HEK293 (cell line): ENCODE measurements around the gene DPYSL3.

ENCODE experiments used
- CTCF ChIA-PET: fragments of 350-600 bp; formaldehyde crosslinking; extraction: SDS; loops from one replicate; lab custom pipeline; 2021; ENCODE audit warnings: antibody characterized with exemption; lab: Yijun Ruan, JAX
- POLR2A ChIA-PET: fragments of 300-600 bp; formaldehyde crosslinking; extraction: SDS; loops from one replicate; lab custom pipeline; 2020; ENCODE audit warnings: antibody characterized with exemption, inconsistent platforms; lab: Yijun Ruan, JAX
- H3K27ac ChIP-seq: fragments of 200-500 bp; sonication (Bioruptor generic); 2 replicates; pipeline ENCODE4 v1.5.1; 2014; ENCODE audit warnings: low read depth, low read length, control low read depth, inconsistent platforms; ENCODE audit errors: extremely low read depth
- H3K36me3 ChIP-seq, 2 experiments: fragments of 200-500 bp in 1 of 2; sonication (Bioruptor generic) in 1 of 2; 1 replicate in 1 of 2; 2 replicates in 1 of 2; pipeline ENCODE4 v1.5.1; 2014 to 2017; ENCODE audit warnings: inconsistent platforms in 2 of 2, low read length in 2 of 2; ENCODE audit not compliant: control insufficient read depth in 2 of 2, insufficient read depth in 1 of 2
- H3K4me1 ChIP-seq: fragments of 200-500 bp; sonication (Bioruptor generic); 2 replicates; pipeline ENCODE4 v1.5.1; 2014; ENCODE audit warnings: mild to moderate bottlenecking, low read length, inconsistent platforms; ENCODE audit not compliant: control insufficient read depth, insufficient read depth
- H3K4me3 ChIP-seq: 2 replicates; pipeline ENCODE4 v1.5.1; 2011; ENCODE audit warnings: low read depth, mild to moderate bottlenecking, control low read depth, low read length, moderate library complexity
- H3K9me3 ChIP-seq: fragments of 200-500 bp; sonication (Bioruptor generic); 2 replicates; pipeline ENCODE4 v1.5.1; 2014; ENCODE audit warnings: low read depth, low read length, inconsistent platforms; ENCODE audit not compliant: control insufficient read depth, insufficient read depth
- MEIS1 ChIP-seq: sonication (generic); formaldehyde crosslinking; IDR thresholded peaks from 2 replicates; pipeline ENCODE4 v1.8.1; 2022; ENCODE audit warnings: missing genetic modification reagents, mild to moderate bottlenecking, borderline replicate concordance
- MZF1 ChIP-seq: fragments of 450-650 bp; formaldehyde crosslinking; IDR thresholded peaks from 2 replicates; pipeline ENCODE4 v1.5.1; 2017; ENCODE audit warnings: missing biosample characterization, missing genetic modification characterization, borderline replicate concordance
- SP7 ChIP-seq: fragments of 450-650 bp; formaldehyde crosslinking; IDR thresholded peaks from 2 replicates; pipeline ENCODE4 v1.5.1; 2016; ENCODE audit warnings: missing biosample characterization, missing genetic modification characterization
- TCF7L2 ChIP-seq: IDR thresholded peaks from 2 replicates; pipeline ENCODE4 v1.6.1; 2011; ENCODE audit warnings: low read depth, mild to moderate bottlenecking, inconsistent platforms, low read length, moderate library complexity, borderline replicate concordance
- YY2 ChIP-seq: fragments of 450-650 bp; formaldehyde crosslinking; IDR thresholded peaks from 2 replicates; pipeline ENCODE4 v1.5.1; 2016; ENCODE audit warnings: missing biosample characterization, missing genetic modification characterization
- ZNF121 ChIP-seq: fragments of 450-650 bp; formaldehyde crosslinking; IDR thresholded peaks from 2 replicates; pipeline ENCODE4 v1.5.1; 2016; ENCODE audit warnings: missing biosample characterization, missing genetic modification characterization
- ZNF19 ChIP-seq: fragments of 450-650 bp; formaldehyde crosslinking; IDR thresholded peaks from 2 replicates; pipeline ENCODE4; 2016; ENCODE audit warnings: missing biosample characterization, missing genetic modification characterization, low read depth
- ZNF335 ChIP-seq: fragments of 450-650 bp; formaldehyde crosslinking; conservative IDR thresholded peaks from 2 replicates; pipeline ENCODE4 v1.5.1; 2016; ENCODE audit warnings: missing biosample characterization, missing genetic modification characterization
- ZNF354C ChIP-seq: fragments of 450-650 bp; formaldehyde crosslinking; IDR thresholded peaks from 2 replicates; pipeline ENCODE4 v1.5.1; 2016; ENCODE audit warnings: missing biosample characterization, missing genetic modification characterization, low read depth, borderline replicate concordance
- ZNF623 ChIP-seq: fragments of 450-650 bp; formaldehyde crosslinking; IDR thresholded peaks from 2 replicates; pipeline ENCODE4 v1.5.1; 2016; ENCODE audit warnings: missing biosample characterization, missing genetic modification characterization
- ZNF654 ChIP-seq: fragments of 450-650 bp; formaldehyde crosslinking; IDR thresholded peaks from 2 replicates; pipeline ENCODE4 v1.5.1; 2016; ENCODE audit warnings: low read depth, missing biosample characterization, missing genetic modification characterization
- ZNF792 ChIP-seq: fragments of 450-650 bp; formaldehyde crosslinking; IDR thresholded peaks from 2 replicates; pipeline ENCODE4 v1.5.1; 2016; ENCODE audit warnings: missing biosample characterization, missing genetic modification characterization
- ZSCAN23 ChIP-seq: fragments of 450-650 bp; formaldehyde crosslinking; IDR thresholded peaks from 2 replicates; pipeline ENCODE4 v1.5.1; 2016; ENCODE audit warnings: missing biosample characterization, missing genetic modification characterization
- ZXDB ChIP-seq: fragments of 450-650 bp; formaldehyde crosslinking; IDR thresholded peaks from 2 replicates; pipeline ENCODE4 v1.5.1; 2016; ENCODE audit warnings: missing biosample characterization, missing genetic modification characterization
- TF ChIP-seq, protein P1 (sequence below): fragments of 450-650 bp; formaldehyde crosslinking; IDR thresholded peaks from 2 replicates; pipeline ENCODE4 v1.5.1; 2017; ENCODE audit warnings: missing biosample characterization, missing genetic modification characterization
- TF ChIP-seq, protein P2 (sequence below): fragments of 450-650 bp; formaldehyde crosslinking; IDR thresholded peaks from 2 replicates; pipeline ENCODE4 v1.5.1; 2016; ENCODE audit warnings: missing biosample characterization, missing genetic modification characterization, borderline replicate concordance
- TF ChIP-seq, protein P3 (sequence below): fragments of 450-650 bp; formaldehyde crosslinking; IDR thresholded peaks from 2 replicates; pipeline ENCODE4 v1.5.1; 2016; ENCODE audit warnings: missing biosample characterization, missing genetic modification characterization
- TF ChIP-seq, protein P4 (sequence below): fragments of 450-650 bp; formaldehyde crosslinking; IDR thresholded peaks from 2 replicates; pipeline ENCODE4 v1.5.1; 2016; ENCODE audit warnings: missing biosample characterization, missing genetic modification characterization
- TF ChIP-seq, protein P5 (sequence below): fragments of 450-650 bp; formaldehyde crosslinking; IDR thresholded peaks from 2 replicates; pipeline ENCODE4 v1.5.1; 2016; ENCODE audit warnings: missing biosample characterization, missing genetic modification characterization
- TF ChIP-seq, protein P6 (sequence below): fragments of 450-650 bp; formaldehyde crosslinking; IDR thresholded peaks from 2 replicates; pipeline ENCODE4 v1.5.1; 2016; ENCODE audit warnings: missing biosample characterization, missing genetic modification characterization

Gene DPYSL3

DNA sequence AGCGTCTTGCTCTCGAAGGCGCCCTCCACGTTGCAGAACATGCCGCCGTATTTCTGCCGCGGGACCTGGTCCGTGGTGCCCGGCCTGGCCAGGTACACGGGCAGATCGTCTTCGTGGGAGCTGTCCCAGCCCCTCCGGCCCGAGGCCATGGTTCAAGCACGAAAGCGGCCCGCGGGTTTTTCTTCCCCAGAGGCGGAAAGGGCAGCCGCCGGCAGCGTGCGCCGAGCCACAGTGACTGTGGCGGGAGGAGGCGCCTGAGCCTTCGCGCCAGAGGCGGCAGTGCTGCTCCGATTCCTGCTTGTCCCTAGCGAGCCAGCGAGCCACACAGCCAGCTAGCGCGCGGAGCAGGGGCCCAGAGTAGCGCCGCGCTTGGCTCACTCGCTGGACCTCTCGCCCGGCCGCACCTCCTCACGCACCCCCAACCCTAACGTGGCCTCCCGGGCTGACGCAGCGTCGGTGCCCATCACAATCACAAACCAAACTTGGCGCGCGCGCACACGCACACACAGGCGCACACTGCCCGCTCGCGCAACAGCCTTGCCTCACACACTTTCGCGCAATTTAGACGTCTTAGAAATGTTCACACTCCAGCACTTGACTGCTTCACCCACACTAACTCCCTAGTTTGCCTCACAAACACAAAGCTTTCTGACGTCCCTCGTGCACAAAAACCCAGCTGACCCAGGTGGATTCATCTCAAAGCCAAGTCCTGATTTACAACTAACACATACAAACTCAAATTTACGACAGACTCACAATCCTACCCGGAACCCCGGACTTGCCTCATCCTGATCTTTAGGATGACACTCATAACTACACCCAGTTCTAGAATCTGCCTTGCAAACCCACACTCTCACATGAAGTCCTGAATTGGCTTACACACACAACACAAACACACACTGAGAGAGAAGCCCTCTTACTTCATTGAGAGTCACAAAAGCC lies at the start of gene DPYSL3 (continued):
- TF ChIP-seq ZNF623 (tag by site-specific recombination): no peak

DNA sequence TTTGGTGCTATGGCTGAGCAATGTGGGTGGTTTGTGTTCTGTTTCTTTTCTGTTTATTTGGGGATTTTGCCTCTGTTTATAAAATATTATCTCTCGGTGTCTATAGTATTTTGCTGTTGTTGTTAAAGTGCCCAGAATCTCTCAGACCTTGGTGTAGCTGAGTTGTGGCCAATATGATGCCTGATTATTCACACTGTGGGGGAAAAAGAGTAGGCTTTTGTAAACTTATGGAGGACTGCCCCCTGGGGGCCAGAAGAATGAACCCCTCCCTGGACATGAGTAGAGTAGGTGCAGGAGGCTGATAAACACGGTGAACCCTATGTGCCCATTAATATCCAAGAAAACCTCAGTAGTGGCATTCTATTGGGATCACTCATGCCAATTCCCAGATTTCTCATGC lies 49.0 kb upstream of the DPYSL3 start:
- Histone ChIP-seq H3K4me3 (no peak overlapping the region), H3K4me1 (no peaks in the 10 kb centered on the region), H3K27ac (no peak overlapping the region), H3K36me3 (no peaks in the 10 kb centered on the region), H3K9me3 (no peaks in the 10 kb centered on the region)
- TF ChIP-seq ZNF654 (tag by site-specific recombination): peak; percentile 67
- TF ChIP-seq ZXDB: no peak
- TF ChIP-seq, protein P1, sequence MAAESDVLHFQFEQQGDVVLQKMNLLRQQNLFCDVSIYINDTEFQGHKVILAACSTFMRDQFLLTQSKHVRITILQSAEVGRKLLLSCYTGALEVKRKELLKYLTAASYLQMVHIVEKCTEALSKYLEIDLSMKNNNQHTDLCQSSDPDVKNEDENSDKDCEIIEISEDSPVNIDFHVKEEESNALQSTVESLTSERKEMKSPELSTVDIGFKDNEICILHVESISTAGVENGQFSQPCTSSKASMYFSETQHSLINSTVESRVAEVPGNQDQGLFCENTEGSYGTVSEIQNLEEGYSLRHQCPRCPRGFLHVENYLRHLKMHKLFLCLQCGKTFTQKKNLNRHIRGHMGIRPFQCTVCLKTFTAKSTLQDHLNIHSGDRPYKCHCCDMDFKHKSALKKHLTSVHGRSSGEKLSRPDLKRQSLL (tag by site-specific recombination): no peak
- TF ChIP-seq ZNF335: peak; percentile 76
- TF ChIP-seq, protein P2, sequence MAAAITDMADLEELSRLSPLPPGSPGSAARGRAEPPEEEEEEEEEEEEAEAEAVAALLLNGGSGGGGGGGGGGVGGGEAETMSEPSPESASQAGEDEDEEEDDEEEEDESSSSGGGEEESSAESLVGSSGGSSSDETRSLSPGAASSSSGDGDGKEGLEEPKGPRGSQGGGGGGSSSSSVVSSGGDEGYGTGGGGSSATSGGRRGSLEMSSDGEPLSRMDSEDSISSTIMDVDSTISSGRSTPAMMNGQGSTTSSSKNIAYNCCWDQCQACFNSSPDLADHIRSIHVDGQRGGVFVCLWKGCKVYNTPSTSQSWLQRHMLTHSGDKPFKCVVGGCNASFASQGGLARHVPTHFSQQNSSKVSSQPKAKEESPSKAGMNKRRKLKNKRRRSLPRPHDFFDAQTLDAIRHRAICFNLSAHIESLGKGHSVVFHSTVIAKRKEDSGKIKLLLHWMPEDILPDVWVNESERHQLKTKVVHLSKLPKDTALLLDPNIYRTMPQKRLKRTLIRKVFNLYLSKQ: no peak
- TF ChIP-seq, protein P3, sequence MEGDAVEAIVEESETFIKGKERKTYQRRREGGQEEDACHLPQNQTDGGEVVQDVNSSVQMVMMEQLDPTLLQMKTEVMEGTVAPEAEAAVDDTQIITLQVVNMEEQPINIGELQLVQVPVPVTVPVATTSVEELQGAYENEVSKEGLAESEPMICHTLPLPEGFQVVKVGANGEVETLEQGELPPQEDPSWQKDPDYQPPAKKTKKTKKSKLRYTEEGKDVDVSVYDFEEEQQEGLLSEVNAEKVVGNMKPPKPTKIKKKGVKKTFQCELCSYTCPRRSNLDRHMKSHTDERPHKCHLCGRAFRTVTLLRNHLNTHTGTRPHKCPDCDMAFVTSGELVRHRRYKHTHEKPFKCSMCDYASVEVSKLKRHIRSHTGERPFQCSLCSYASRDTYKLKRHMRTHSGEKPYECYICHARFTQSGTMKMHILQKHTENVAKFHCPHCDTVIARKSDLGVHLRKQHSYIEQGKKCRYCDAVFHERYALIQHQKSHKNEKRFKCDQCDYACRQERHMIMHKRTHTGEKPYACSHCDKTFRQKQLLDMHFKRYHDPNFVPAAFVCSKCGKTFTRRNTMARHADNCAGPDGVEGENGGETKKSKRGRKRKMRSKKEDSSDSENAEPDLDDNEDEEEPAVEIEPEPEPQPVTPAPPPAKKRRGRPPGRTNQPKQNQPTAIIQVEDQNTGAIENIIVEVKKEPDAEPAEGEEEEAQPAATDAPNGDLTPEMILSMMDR: peak; percentile 46; the same call in 1 of the 2 replicates
- ChIA-PET CTCF (interaction anchor here (0.6 to 4.3 kb wide), 24 partner anchors 8 to 450 kb away, joined by 3 to 51 read pairs (median 4); partner anchors contain the start of gene DPYSL3), POLR2A (interaction anchor here (1.8 kb wide), 1 partner anchor 105 kb away, joined by 4 read pairs; no protein-coding TSS in a partner anchor)

DNA sequence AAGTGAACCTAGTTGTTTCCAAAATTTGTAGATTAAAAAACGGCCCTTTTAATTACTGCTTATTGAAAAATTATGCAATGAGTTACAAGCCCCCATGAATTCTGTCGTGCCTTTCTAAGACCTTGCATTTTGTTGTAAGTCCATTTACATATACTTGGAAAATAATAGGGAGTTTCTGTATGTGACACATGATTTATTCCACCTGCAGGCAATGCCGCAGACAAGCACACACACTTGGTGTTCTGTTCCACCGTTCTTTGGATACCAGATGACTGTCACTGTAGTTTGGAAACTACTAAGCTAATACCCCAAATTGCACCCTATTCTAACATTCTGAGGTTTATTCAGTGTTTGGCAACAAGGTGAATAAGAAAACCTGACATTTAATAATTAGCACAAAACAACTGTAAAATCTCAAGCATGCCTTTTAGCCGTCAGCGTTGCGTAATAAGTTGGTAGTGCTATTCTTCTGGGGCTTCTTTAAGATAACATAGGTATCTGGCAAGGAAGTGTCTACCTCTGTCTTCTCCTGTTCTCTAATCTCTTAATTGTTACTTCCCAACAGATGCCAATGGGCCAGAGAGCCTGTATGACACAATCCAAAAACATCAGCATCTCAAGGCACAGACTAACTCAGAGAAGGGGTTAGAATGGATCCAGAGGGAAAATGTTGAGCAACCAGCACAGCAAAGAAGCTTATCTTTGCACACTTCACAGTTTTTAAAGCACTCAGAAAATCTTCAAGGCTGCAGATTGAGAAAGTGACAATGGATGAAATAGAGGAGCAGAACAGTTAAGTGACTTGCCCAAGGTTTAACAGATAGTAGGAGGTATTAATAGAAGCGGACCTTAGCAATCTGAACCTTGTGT lies 48.2 kb upstream of the DPYSL3 start:
- ChIA-PET CTCF (interaction anchor here (0.6 to 4.3 kb wide), 23 partner anchors 12 to 449 kb away, joined by 3 to 51 read pairs (median 4); partner anchors contain the start of gene DPYSL3), POLR2A (interaction anchor here (1.8 kb wide), 1 partner anchor 104 kb away, joined by 4 read pairs; no protein-coding TSS in a partner anchor)
- Histone ChIP-seq H3K27ac (no peak overlapping the region), H3K4me1 (no peaks in the 10 kb centered on the region), H3K9me3 (no peaks in the 10 kb centered on the region), H3K36me3 (no peaks in the 10 kb centered on the region), H3K4me3 (no peak overlapping the region)
- TF ChIP-seq ZNF654 (tag by site-specific recombination) (no peak), MZF1 (tag by site-specific recombination) (no peak), YY2 (tag by site-specific recombination) (no peak), SP7 (tag by site-specific recombination) (no peak), ZNF354C (tag by site-specific recombination) (no peak), MEIS1 (CRISPR knock-in tag) (no peak), ZNF19 (tag by site-specific recombination) (no peak), ZSCAN23 (tag by site-specific recombination) (no peak), ZNF121 (no peak), TCF7L2 (no peak), ZNF792 (tag by site-specific recombination) (no peak)
- TF ChIP-seq, protein P4, sequence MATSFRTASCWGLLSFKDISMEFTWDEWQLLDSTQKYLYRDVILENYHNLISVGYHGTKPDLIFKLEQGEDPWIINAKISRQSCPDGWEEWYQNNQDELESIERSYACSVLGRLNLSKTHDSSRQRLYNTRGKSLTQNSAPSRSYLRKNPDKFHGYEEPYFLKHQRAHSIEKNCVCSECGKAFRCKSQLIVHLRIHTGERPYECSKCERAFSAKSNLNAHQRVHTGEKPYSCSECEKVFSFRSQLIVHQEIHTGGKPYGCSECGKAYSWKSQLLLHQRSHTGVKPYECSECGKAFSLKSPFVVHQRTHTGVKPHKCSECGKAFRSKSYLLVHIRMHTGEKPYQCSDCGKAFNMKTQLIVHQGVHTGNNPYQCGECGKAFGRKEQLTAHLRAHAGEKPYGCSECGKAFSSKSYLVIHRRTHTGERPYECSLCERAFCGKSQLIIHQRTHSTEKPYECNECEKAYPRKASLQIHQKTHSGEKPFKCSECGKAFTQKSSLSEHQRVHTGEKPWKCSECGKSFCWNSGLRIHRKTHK (tag by site-specific recombination): no peak
- TF ChIP-seq, protein P5, sequence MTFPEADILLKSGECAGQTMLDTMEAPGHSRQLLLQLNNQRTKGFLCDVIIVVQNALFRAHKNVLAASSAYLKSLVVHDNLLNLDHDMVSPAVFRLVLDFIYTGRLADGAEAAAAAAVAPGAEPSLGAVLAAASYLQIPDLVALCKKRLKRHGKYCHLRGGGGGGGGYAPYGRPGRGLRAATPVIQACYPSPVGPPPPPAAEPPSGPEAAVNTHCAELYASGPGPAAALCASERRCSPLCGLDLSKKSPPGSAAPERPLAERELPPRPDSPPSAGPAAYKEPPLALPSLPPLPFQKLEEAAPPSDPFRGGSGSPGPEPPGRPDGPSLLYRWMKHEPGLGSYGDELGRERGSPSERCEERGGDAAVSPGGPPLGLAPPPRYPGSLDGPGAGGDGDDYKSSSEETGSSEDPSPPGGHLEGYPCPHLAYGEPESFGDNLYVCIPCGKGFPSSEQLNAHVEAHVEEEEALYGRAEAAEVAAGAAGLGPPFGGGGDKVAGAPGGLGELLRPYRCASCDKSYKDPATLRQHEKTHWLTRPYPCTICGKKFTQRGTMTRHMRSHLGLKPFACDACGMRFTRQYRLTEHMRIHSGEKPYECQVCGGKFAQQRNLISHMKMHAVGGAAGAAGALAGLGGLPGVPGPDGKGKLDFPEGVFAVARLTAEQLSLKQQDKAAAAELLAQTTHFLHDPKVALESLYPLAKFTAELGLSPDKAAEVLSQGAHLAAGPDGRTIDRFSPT (tag by site-specific recombination): no peak
- TF ChIP-seq, protein P6, sequence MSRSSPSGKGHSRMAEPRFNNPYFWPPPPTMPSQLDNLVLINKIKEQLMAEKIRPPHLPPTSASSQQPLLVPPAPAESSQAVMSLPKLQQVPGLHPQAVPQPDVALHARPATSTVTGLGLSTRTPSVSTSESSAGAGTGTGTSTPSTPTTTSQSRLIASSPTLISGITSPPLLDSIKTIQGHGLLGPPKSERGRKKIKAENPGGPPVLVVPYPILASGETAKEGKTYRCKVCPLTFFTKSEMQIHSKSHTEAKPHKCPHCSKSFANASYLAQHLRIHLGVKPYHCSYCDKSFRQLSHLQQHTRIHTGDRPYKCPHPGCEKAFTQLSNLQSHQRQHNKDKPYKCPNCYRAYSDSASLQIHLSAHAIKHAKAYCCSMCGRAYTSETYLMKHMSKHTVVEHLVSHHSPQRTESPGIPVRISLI (tag by site-specific recombination): no peak
